Activated T-helper 2 cell treated with anti-CD3 and anti-CD28 coated beads, Interferon-gamma antibody, Interleukin-2, Interleukin-4, amounts not matched to agents 10 μg/mL and 5 μg/mL and 100 μg/mL, durations not matched to agents 14 hours and 24 hours and 36 hours (primary cell): ENCODE results near the gene NTRK2. TPM values are rescaled to one million over a fixed set of nuclear protein-coding genes. Genes with fewer than 3 reads are reported as not detected.

ENCODE experiments used
- DNase-seq: peaks from one replicate; pipeline ENCODE4 v3.0.0; 2021; ENCODE audit warnings: low spot score
- H3K27ac Mint-ChIP-seq: one replicate; pipeline ENCODE4 v1.8.0; 2021; ENCODE audit warnings: mixed read lengths
- H3K27me3 Mint-ChIP-seq: one replicate; pipeline ENCODE4 v1.8.0; 2021; ENCODE audit warnings: low read depth, mixed read lengths
- H3K36me3 Mint-ChIP-seq: one replicate; pipeline ENCODE4 v1.8.0; 2021; ENCODE audit warnings: low read depth, mixed read lengths
- H3K4me1 Mint-ChIP-seq: one replicate; pipeline ENCODE4 v1.8.0; 2021; ENCODE audit warnings: low read depth, mixed read lengths
- H3K4me3 Mint-ChIP-seq: one replicate; pipeline ENCODE4 v1.8.0; 2021; ENCODE audit warnings: low read depth, mild to moderate bottlenecking, moderate library complexity, mixed read lengths
- H3K9me3 Mint-ChIP-seq: one replicate; pipeline ENCODE4 v1.8.0; 2021; ENCODE audit warnings: mixed read lengths
- intact Hi-C: fragments of 100-400 bp; cut with micrococcal nuclease; formaldehyde crosslinking; loops from one replicate; pipeline ENCODE4 v1.15.1; 2023
- total RNA-seq: library from RNA; stranded (reverse); gene quantifications from 2 replicates; pipeline ENCODE4 v1.2.3, GENCODE V29; 2022

NTRK2 gene
- total RNA-seq, 1 donor from 2014 or later: 1.6 TPM

DNA sequence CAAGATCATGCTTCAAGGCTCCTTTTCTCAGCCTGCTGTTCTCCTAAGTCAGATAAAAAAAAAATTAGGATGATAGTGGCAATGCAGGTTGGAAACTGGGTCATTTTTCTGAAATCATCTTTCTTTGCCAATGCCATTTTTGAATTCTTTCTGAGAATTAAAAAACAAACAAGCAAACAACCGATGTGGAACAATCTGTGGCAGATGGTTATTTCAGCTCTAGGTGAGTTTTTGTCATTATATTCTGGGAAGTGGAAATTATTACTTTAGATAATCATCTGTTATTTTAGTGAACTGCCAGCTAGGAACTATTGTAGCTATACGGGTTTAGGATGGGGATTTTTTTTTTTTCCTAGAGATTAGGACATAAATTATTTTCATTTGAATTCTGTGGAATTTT is 129.7 kb downstream of the NTRK2 start:
- Mint-ChIP-seq H3K9me3 (no peaks in the 10 kb centered on the region), H3K27me3 (no peaks in the 10 kb centered on the region), H3K4me3 (no peak overlapping the region), H3K36me3 (no peaks in the 10 kb centered on the region), H3K27ac (no peak overlapping the region), H3K4me1 (no peaks in the 10 kb centered on the region)
- intact Hi-C loops: no loop called here
- DNase-seq: no peak

DNA sequence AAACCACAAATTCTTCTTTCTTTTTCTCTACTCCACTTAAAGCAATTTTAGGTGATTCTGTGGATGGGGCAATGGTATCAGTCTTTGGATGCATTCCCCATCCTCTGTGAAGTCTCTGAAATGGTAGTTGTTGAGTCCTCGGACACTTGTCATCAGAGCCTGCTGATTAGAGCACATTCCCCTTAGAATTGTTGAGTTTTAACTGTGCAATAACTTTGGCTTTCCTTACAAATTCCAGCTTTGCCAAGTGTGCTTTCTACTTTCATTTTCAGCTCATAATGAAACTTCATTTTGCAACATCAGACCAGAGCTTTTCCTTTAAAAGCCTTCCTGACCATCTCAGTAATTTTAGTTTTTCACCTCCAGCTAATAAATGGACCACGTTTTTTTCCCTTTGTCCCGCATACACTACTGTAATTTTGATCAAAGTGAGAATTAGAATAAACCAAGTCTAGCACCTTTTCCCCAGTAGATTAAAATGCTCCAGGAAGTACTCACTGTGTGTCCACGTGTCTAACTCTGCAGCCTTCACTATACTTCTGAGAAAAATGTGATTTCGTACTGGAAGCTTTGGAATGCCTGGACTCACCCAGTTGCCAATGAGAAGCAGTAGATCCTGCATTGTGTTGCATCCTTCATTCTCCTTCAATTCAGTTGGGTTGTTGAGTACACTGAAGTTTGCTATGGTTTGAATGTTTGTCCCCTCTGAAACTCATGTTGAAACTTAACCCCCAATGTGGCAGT is 135.6 kb downstream of the NTRK2 start:
- no peaks in the 10 kb centered on the region for H3K36me3 Mint-ChIP-seq
- intact Hi-C loops: no loop called here

DNA sequence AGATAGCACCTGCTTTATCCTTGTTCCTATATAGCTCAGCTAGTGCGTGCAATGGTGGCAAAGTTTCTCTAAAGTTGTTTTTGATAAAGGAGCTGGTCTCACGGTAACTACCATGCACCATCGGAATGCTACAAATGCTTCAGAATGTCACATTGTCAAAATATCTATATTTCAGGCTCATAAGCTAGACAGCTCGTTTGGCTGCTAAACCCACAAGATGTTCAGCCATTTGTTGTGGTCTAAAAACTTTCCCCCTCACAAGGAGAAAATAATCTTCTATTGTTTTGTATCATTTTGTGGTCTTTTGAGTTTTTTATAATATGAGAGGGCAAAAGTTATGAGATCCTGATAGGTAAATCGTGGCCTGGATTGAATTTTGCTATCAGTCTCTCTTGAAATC is 137.9 kb downstream of the NTRK2 start:
- H3K4me3 Mint-ChIP-seq: no peak overlapping the region
- H3K27me3 Mint-ChIP-seq: peaks cover under 1% of the 10 kb centered on the region
- no peaks in the 10 kb centered on the region for H3K4me1 Mint-ChIP-seq
- no peaks in the 10 kb centered on the region for H3K9me3 Mint-ChIP-seq
- no peaks in the 10 kb centered on the region for H3K36me3 Mint-ChIP-seq
- intact Hi-C loops: no loop called here
- no peak for DNase-seq
- no peak overlapping the region for H3K27ac Mint-ChIP-seq

More for the DNA sequence above, 135.6 kb downstream of the NTRK2 start:
- Mint-ChIP-seq H3K27me3 (no peaks in the 10 kb centered on the region), H3K27ac (no peak overlapping the region), H3K4me1 (no peaks in the 10 kb centered on the region), H3K9me3 (no peaks in the 10 kb centered on the region), H3K4me3 (no peak overlapping the region)
- DNase-seq: no peak

GRCh38 chr9:84807870-84808390 is 138.4 kb downstream of the NTRK2 start:
- Mint-ChIP-seq H3K9me3 (no peaks in the 10 kb centered on the region), H3K27me3 (peaks cover 1% of the 10 kb centered on the region), H3K4me3 (no peak overlapping the region), H3K4me1 (no peaks in the 10 kb centered on the region), H3K36me3 (no peaks in the 10 kb centered on the region), H3K27ac (no peak overlapping the region)
- intact Hi-C loops: no loop called here
- DNase-seq: no peak

GRCh38 chr9:84808416-84808815 is 138.9 kb downstream of the NTRK2 start:
- H3K36me3 Mint-ChIP-seq: no peaks in the 10 kb centered on the region
- no peaks in the 10 kb centered on the region for H3K9me3 Mint-ChIP-seq
- no peak overlapping the region for H3K27ac Mint-ChIP-seq
- intact Hi-C loops: no loop called here
- DNase-seq: no peak
- no peaks in the 10 kb centered on the region for H3K4me1 Mint-ChIP-seq
- H3K4me3 Mint-ChIP-seq: no peak overlapping the region
- peaks cover 1% of the 10 kb centered on the region for H3K27me3 Mint-ChIP-seq

- Mint-ChIP-seq H3K27me3 (peaks cover 1% of the 10 kb centered on the region), H3K4me3 (no peak overlapping the region), H3K36me3 (no peaks in the 10 kb centered on the region), H3K9me3 (no peaks in the 10 kb centered on the region), H3K4me1 (no peaks in the 10 kb centered on the region), H3K27ac (no peak overlapping the region)
- DNase-seq: no peak
- intact Hi-C loops: no loop called here
Measured at GRCh38 chr9:84811072-84811750, 141.7 kb downstream of the NTRK2 start.

- Mint-ChIP-seq H3K9me3 (no peaks in the 10 kb centered on the region), H3K27ac (no peak overlapping the region), H3K36me3 (no peaks in the 10 kb centered on the region), H3K4me1 (no peaks in the 10 kb centered on the region), H3K4me3 (no peak overlapping the region), H3K27me3 (peaks cover 1% of the 10 kb centered on the region)
- intact Hi-C loops: no loop called here
- no peak for DNase-seq
Measured at GRCh38 chr9:84811751-84812074, 142.2 kb downstream of the NTRK2 start.

DNA sequence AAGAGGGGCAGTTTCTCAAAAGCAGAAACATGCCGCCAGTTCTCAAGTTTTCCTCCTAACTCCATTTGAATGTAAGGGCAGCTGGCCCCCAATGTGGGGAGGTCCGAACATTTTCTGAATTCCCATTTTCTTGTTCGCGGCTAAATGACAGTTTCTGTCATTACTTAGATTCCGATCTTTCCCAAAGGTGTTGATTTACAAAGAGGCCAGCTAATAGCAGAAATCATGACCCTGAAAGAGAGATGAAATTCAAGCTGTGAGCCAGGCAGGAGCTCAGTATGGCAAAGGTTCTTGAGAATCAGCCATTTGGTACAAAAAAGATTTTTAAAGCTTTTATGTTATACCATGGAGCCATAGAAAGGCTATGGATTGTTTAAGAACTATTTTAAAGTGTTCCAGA is 142.8 kb downstream of the NTRK2 start:
- intact Hi-C loops: no loop called here
- Mint-ChIP-seq H3K27me3 (peaks cover 1% of the 10 kb centered on the region), H3K27ac (no peak overlapping the region), H3K4me1 (no peaks in the 10 kb centered on the region), H3K9me3 (no peaks in the 10 kb centered on the region), H3K36me3 (no peaks in the 10 kb centered on the region), H3K4me3 (no peak overlapping the region)
- DNase-seq: no peak

DNA sequence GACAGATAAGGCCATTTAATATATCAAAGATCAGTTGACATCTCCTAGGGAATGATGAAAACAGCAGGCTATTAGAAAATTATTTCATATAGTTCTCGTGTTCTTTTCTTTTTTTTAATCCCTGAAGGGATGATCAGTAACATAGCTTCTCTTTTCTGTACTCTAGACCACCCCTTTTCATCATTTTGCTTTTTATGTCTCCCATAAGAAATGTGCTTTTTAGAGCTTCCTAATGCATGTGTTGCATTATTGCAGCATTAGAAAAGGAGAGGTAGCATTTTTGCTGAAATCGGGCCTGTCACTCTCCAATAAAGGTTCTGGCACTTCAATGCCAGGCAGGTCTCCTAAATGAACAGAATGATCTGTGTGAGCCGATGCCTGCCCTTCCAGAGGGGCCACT is 143.3 kb downstream of the NTRK2 start:
- Mint-ChIP-seq H3K4me1 (no peaks in the 10 kb centered on the region), H3K27me3 (peaks cover 1% of the 10 kb centered on the region), H3K36me3 (no peaks in the 10 kb centered on the region), H3K27ac (no peak overlapping the region), H3K9me3 (no peaks in the 10 kb centered on the region), H3K4me3 (no peak overlapping the region)
- intact Hi-C loops: no loop called here
- DNase-seq: no peak

DNA sequence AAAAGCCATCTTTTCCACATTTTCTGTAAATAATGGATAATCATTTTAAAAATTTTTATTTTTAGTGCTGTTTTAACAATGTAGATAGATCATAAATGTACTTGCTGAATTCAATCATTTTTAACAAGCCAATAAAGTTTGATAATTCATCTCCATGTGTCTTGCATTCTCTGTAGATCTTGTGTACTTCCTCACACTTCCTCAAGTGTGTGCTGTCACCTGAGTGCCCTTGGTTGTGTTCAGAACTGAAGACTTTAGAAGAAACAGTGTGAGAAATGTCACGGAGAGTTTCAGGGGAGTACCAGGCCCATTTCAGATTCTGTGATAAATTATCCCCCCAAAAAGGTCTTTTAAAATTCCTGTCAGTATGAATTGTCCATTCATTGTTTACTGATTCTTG is 146.0 kb downstream of the NTRK2 start:
- intact Hi-C loops: no loop called here
- Mint-ChIP-seq H3K4me1 (no peaks in the 10 kb centered on the region), H3K9me3 (no peaks in the 10 kb centered on the region), H3K27ac (no peak overlapping the region), H3K27me3 (peaks cover 1% of the 10 kb centered on the region), H3K36me3 (no peaks in the 10 kb centered on the region), H3K4me3 (no peak overlapping the region)
- no peak for DNase-seq

DNA sequence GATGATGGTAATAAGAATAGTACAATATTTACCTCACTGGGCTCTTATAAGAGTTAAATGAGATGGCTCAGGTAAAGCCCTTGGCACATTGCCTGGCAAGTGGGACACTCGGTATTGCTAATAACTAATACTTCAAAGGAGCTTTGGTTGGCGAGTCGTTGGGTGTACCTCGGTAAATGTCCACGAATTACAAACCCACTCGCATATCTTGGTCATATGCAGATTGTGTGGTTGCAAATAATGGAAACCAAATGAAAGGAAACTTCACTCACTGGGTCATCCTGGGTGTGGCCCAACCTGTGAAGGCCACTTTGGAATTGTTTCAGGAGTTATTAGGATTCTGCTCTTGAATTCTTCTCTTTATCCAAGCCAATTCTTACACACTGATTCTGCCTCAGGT is 147.5 kb downstream of the NTRK2 start:
- H3K4me1 Mint-ChIP-seq: no peaks in the 10 kb centered on the region
- H3K9me3 Mint-ChIP-seq: no peaks in the 10 kb centered on the region
- intact Hi-C loops: no loop called here
- DNase-seq: no peak
- no peaks in the 10 kb centered on the region for H3K36me3 Mint-ChIP-seq
- no peak overlapping the region for H3K4me3 Mint-ChIP-seq
- H3K27ac Mint-ChIP-seq: no peak overlapping the region
- peaks cover 1% of the 10 kb centered on the region for H3K27me3 Mint-ChIP-seq

GRCh38 chr9:84818791-84819190 is 149.3 kb downstream of the NTRK2 start:
- no peaks in the 10 kb centered on the region for H3K9me3 Mint-ChIP-seq
- no peak overlapping the region for H3K4me3 Mint-ChIP-seq
- intact Hi-C loops: no loop called here
- no peaks in the 10 kb centered on the region for H3K27me3 Mint-ChIP-seq
- no peaks in the 10 kb centered on the region for H3K4me1 Mint-ChIP-seq
- H3K27ac Mint-ChIP-seq: no peak overlapping the region
- no peak for DNase-seq
- H3K36me3 Mint-ChIP-seq: no peaks in the 10 kb centered on the region

- no peaks in the 10 kb centered on the region for H3K27me3 Mint-ChIP-seq
- H3K4me3 Mint-ChIP-seq: no peak overlapping the region
- intact Hi-C loops: no loop called here
- H3K36me3 Mint-ChIP-seq: no peaks in the 10 kb centered on the region
- DNase-seq: no peak
- H3K9me3 Mint-ChIP-seq: no peaks in the 10 kb centered on the region
- H3K27ac Mint-ChIP-seq: no peak overlapping the region
- no peaks in the 10 kb centered on the region for H3K4me1 Mint-ChIP-seq
Measured at GRCh38 chr9:84819491-84819991, 150.0 kb downstream of the NTRK2 start.
